Cardiac muscle cell (in vitro differentiated cells and primary cell): ENCODE data around the gene RASAL2. TPM values are rescaled to one million over a fixed set of nuclear protein-coding genes. Genes with fewer than 3 reads are reported as not detected.
A peak's percentile ranks its signal among the peaks of the same experiment; 100 is the strongest.

Experiments used
- DNase-seq, 2 donors: peaks; one replicate each; pipeline versions ENCODE4 v3.0.0 to v3.0.0-alpha.2; 2010 to 2017; ENCODE audit warnings: low read depth in 1 of 2, low spot score in 1 of 2
- H3K27ac ChIP-seq: fragments of 200-600 bp; sonication (generic); 2 replicates; pipeline ENCODE4 v1.5.1; 2016
- H3K27me3 ChIP-seq: fragments of 200-600 bp; sonication (generic); 2 replicates; pipeline ENCODE4 v1.6.0; 2016; ENCODE audit warnings: control low read depth
- H3K36me3 ChIP-seq: fragments of 200-600 bp; sonication (generic); 2 replicates; pipeline ENCODE4 v1.5.1; 2016; ENCODE audit warnings: control low read depth
- H3K4me1 ChIP-seq: fragments of 200-600 bp; sonication (generic); 2 replicates; pipeline ENCODE4 v1.8.1; 2017; ENCODE audit warnings: low read depth, mild to moderate bottlenecking, mixed run types
- H3K4me3 ChIP-seq: fragments of 200-600 bp; sonication (generic); 2 replicates; pipeline ENCODE4 v1.5.1; 2016; ENCODE audit warnings: mild to moderate bottlenecking
- H3K9me3 ChIP-seq: fragments of 200-600 bp; sonication (generic); 2 replicates; pipeline ENCODE4 v1.5.1; 2017; ENCODE audit warnings: low read depth, mild to moderate bottlenecking, control low read depth
- polyA plus RNA-seq: library from polyadenylated mRNA; unstranded; fragments of >200 nt; fragmentation: Nextera tagmentation; extraction: Ambion mirVana; gene quantifications from 2 replicates; pipeline ENCODE4 v1.2.1, GENCODE V29; 2016
- total RNA-seq: library from RNA; depleted of rRNA; stranded (reverse); fragments of >200 nt; gene quantifications from 2 replicates; pipeline ENCODE4 v1.2.3, GENCODE V29; 2016
- TF ChIP-seq, protein P1 (sequence below): IDR thresholded peaks from 2 replicates; pipeline ENCODE4 v1.5.1; 2012; ENCODE audit warnings: low read depth, mild to moderate bottlenecking, low read length

RASAL2 gene
- total and polyA plus RNA-seq, 2 experiments from 2014 or later: 11.2 to 35.3 TPM

DNA sequence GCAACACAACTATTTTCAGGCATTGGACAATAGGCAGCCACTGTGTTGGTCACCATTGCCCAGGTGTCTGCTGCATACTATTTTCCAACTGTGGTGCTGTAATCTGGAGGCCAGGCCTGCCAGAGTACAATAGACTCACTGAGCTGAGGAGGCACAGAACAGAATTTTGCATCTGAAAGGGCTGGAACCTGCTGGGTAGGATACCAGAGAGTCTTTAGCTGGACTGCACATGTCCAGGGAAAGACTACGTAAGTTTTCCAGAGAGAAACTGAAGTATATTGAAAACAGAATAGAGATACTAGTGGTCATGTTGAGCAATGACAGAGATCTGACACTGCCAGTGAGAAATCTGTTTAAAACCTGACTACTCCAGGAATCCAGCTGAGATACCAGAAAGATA is 200.8 kb downstream of the RASAL2 start:
- H3K9me3 ChIP-seq: no peaks in the 10 kb centered on the region
- DNase-seq: no peak
- H3K27me3 ChIP-seq: no peaks in the 10 kb centered on the region
- H3K4me3 ChIP-seq: no peak overlapping the region
- H3K36me3 ChIP-seq: no peaks in the 10 kb centered on the region
- H3K4me1 ChIP-seq: no peaks in the 10 kb centered on the region
- no peak overlapping the region for H3K27ac ChIP-seq
- TF ChIP-seq, protein P1, sequence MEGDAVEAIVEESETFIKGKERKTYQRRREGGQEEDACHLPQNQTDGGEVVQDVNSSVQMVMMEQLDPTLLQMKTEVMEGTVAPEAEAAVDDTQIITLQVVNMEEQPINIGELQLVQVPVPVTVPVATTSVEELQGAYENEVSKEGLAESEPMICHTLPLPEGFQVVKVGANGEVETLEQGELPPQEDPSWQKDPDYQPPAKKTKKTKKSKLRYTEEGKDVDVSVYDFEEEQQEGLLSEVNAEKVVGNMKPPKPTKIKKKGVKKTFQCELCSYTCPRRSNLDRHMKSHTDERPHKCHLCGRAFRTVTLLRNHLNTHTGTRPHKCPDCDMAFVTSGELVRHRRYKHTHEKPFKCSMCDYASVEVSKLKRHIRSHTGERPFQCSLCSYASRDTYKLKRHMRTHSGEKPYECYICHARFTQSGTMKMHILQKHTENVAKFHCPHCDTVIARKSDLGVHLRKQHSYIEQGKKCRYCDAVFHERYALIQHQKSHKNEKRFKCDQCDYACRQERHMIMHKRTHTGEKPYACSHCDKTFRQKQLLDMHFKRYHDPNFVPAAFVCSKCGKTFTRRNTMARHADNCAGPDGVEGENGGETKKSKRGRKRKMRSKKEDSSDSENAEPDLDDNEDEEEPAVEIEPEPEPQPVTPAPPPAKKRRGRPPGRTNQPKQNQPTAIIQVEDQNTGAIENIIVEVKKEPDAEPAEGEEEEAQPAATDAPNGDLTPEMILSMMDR: no peak

DNA sequence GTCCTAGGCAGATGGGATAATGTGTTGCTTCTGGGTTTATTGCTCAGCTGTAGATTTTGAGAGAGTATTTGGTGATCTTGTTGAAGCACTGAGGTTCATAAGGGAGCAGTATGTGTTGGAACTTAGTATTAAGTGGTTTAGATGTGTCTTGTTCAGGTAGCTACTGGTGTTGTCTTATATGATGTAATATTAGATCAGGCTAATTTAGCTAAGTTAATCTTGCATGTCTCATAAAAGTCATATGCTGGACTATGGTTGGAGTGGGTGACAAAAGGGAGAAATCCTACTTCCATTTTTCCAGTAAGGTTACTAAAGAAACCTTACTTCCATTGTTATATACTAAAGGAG is 206.4 kb downstream of the RASAL2 start:
- H3K36me3 ChIP-seq: no peaks in the 10 kb centered on the region
- H3K9me3 ChIP-seq: no peaks in the 10 kb centered on the region
- TF ChIP-seq, protein P1: no peak
- no peak for DNase-seq
- H3K27ac ChIP-seq: no peak overlapping the region
- H3K27me3 ChIP-seq: no peaks in the 10 kb centered on the region
- no peaks in the 10 kb centered on the region for H3K4me1 ChIP-seq
- H3K4me3 ChIP-seq: no peak overlapping the region

DNA sequence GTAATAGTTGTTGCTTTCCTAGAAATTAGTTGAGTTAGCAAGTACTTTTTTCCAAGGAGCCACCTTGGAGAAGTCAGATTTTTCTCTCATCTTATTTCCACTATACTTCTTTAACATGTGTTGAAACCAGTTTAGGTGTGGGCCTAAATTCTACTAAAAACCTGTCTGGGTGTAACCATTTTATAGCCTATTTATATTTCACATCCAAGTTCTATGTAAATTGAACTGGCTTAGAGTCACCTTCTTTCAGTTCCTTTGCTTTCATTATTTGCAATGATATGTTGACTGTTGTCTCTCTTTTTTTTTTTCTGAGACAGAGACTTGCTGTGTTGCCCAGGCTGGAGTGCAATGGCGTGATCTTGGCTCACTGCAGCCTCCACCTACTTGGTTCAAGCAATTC is 207.2 kb downstream of the RASAL2 start:
- TF ChIP-seq, protein P1: no peak
- Histone ChIP-seq H3K9me3 (no peaks in the 10 kb centered on the region), H3K36me3 (no peaks in the 10 kb centered on the region), H3K27ac (no peak overlapping the region), H3K4me3 (no peak overlapping the region), H3K27me3 (no peaks in the 10 kb centered on the region), H3K4me1 (no peaks in the 10 kb centered on the region)
- DNase-seq: no peak

DNA sequence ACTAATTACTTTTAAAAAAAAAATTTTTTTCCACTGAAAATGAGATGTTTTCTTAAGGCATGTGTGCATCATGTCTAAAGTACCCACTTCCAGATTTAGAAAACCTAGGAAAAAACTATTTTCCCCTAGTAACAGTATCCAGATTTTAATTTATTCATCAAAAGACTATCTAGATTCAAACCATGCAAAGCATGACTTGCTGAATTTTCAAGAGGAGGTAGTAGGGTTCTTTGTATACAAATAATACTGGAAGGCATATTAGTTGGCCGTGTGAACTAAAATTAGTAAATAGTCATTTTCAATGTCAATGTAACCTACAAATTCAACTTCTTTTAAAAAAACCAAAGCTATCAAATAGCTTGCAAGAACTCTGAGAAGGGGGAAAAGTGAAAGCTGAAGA is 213.4 kb downstream of the RASAL2 start:
- no peak overlapping the region for H3K4me3 ChIP-seq
- no peaks in the 10 kb centered on the region for H3K9me3 ChIP-seq
- TF ChIP-seq, protein P1: no peak
- H3K27ac ChIP-seq: no peak overlapping the region
- DNase-seq: no peak
- H3K36me3 ChIP-seq: no peaks in the 10 kb centered on the region
- H3K27me3 ChIP-seq: no peaks in the 10 kb centered on the region
- peaks cover 11% of the 10 kb centered on the region for H3K4me1 ChIP-seq

DNA sequence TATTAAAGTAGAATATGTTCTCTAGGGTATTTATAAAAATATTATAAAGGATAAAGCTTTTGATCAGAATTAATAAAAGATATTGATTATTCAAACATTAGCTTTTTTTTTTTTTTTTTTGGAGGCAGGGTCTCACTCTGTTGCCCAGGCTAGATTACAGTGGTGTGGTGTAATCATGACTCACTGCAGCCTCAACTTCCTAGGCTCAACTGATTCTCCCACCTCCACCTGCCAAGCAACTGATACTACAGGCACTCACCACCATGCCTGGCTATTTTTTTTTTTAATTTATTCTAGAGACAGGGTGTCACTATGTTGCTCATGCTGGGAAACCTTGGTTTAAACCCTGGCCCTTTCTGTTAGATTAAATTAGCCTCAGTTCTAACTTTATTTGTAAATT is 214.5 kb downstream of the RASAL2 start:
- Histone ChIP-seq H3K27ac (no peak overlapping the region), H3K36me3 (no peaks in the 10 kb centered on the region), H3K27me3 (no peaks in the 10 kb centered on the region), H3K4me1 (peaks cover 11% of the 10 kb centered on the region), H3K4me3 (no peak overlapping the region), H3K9me3 (no peaks in the 10 kb centered on the region)
- DNase-seq: no peak
- TF ChIP-seq, protein P1: no peak

DNA sequence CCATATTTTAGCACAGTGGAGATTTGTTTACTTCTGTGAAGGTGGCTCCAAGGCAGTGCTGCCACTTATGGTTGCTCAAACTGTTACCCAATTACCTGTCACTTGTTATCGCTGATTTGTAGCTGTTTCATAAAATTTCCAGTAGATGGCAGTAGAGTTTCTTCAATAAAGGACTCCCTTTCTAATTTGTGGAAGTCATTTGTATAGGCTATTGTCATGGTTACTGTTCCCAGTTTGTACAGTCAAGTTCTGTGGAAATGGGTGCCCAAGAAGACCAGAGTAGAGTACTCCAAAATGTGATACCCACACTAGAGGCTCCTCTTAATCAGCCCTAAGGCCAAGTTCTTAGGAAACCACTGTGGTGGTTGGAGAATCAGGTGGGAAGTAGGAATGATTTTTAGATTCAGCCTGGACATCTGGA is 216.8 kb downstream of the RASAL2 start:
- no peaks in the 10 kb centered on the region for H3K27me3 ChIP-seq
- no peaks in the 10 kb centered on the region for H3K36me3 ChIP-seq
- peak; percentile 78 to 86 for DNase-seq
- H3K4me3 ChIP-seq: no peak overlapping the region
- H3K4me1 ChIP-seq: peaks cover 11% of the 10 kb centered on the region
- TF ChIP-seq, protein P1: peak; percentile 61
- no peaks in the 10 kb centered on the region for H3K9me3 ChIP-seq
- peak overlapping the region; percentile 47 for H3K27ac ChIP-seq
